ENCODE results near the gene CAND1. TPM values are rescaled to one million over a fixed set of nuclear protein-coding genes. Genes with fewer than 3 reads are reported as not detected.
A peak's percentile ranks its signal among the peaks of the same experiment; 100 is the strongest.
"Not testable (repeated sequence)": the region's sequence is repeated elsewhere in the genome, so short reads cannot be mapped to it uniquely, and the experiment has no call there.

The CAND1 gene
- polyA plus RNA-seq, 10 donors = 79.3 to 108 (median 94.6) TPM

DNA sequence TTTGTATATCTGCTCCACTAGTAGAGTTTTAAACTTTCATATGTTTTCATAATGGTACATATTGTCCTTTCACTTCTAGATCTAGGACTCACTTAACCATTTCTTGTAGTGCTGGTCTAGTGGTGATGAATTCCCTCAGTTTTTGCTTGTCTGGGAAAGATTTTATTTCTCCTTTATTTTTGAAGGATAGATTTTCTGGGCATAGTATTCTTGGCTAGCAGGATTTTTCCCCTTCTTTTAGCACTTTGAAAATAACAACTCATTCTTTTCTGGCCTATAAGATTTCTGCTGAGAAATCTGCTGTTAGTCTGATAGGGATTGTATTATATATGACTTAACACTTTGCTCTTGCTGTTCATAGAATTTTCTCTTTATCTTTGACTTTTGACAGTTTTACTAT is 69.3 kb downstream of the CAND1 start:
- DNase-seq = no peak

DNA sequence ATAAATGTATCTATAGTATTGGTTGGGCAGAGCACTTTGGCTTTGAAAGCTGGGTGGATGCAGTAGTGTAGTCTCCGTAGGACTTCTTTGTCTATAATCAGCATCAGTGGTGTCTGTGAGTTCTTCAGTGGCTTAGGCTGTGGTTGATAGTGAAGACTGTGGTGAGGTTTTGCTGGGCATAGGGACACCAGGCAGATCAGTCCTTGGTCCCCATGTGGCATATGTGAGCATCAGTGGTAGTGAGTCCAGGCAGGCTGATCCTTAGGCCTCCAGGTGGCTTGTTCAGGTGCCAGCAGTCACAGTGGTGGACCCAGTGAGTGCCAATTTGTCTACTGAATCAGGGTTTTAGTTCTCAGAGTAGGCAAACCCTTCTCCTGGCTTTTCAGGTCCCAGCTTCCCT is 70.4 kb downstream of the CAND1 start:
- DNase-seq = no peak

DNA sequence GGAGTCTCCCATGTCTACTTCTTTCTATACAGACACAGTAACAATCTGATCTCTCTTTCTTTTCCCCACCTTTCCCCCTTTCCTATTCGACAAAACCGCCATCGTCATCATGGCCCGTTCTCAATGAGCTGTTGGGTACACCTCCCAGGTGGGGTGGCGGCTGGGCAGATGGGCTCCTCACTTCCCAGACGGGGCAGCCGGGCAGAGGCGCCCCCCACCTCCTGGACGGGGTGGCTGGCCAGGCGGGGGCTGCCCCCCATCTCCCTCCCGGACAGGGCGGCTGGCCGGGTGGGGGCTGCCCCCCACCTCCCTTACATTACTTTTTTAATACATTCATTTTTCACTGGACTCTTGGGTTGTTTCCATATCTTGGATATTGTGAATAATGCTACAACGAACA is 71.9 kb downstream of the CAND1 start:
- DNase-seq = not testable (repeated sequence)

DNA sequence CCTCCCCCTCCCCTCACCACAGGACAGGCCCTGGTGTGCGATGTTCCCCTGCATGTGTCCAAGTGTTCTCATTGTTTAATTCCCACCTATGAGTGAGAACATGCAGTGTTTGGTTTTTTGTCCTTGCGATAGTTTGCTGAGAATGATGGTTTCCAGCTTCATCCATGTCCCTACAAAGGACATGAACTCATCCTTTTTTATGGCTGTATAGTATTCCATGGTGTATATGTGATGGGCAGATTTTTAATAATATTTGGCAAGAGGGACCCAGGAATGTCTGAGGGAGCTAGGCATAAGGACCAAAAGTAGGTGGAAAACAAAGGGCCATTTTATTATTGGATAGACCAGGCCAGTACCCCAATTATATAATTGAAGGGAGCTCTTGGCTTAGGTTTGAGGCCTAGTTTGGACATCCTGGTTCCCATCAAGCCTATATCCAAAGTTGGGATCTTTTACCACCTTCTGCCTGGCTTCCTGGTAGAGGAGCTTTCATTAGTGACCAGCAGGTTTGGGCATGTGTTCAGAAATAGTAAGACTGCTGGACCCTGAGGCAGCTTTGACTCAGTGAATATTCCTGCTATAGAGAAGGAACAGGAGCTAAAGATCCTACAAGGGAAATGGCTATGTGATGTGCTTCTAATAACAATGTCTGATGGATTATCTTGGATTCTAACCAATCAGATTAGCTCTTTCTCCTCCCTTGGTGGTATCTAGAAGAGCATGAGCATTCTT is 76.0 kb downstream of the CAND1 start:
- DNase-seq = no peak

DNA sequence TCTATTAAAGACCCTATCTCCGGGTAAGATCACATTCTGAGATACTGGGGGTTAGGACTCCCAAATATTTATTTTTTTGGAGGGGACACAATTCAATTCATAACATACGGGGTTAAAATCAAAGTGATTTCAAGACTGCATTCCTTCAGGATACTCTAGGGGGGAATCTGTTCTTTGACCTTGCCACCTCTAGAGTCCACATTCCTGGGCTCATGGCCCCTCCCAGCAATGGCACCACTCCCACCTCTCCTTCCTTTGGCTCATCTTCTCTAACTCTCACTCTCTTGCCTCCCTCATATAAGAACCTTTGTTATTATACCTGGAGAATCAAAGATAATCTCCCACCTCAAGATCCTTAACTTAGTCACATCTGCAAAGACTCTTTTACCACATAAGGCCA is 79.5 kb downstream of the CAND1 start:
- no peak for DNase-seq

DNA sequence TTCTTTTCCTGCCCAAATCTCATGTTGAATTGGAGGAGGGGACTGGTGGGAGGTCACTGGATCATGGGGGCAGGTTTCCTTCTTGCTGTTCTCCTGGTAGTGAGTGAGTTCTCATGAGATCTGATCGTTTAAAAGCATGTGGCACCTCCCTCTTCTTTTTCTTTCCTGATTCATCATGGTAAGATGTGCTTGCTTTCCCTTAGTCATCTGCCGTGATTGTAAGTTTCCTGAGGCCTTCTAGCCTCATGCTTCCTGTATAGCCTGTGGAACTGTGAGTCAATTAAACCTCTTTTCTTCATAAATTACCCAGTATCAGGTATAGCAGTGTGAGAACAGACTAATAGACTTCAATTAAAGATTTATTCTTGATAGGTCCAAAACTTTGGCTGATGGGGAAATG is 83.5 kb downstream of the CAND1 start:
- no peak for DNase-seq

DNA sequence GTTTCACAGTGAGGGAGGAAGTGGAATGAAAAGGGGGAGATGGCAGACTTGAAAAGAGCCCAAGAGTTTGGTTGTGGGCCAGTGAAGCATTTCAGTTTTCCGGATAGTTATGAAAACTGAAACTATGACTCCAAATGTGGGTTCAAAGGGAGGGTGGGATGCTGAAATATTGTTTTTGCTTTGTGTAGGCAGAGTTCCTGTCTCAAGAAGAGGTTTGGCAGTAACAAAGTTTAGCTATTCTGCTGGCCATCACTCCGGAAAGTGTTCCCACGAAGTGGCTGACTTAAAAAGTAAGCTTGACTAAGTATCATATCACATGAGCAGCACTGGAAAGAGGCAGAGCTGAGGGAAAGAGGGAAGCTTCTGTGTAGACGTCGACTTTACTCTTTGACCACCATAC is 85.2 kb downstream of the CAND1 start:
- peak in 2 of 3 donors; percentile 38 to 54 for DNase-seq

DNA sequence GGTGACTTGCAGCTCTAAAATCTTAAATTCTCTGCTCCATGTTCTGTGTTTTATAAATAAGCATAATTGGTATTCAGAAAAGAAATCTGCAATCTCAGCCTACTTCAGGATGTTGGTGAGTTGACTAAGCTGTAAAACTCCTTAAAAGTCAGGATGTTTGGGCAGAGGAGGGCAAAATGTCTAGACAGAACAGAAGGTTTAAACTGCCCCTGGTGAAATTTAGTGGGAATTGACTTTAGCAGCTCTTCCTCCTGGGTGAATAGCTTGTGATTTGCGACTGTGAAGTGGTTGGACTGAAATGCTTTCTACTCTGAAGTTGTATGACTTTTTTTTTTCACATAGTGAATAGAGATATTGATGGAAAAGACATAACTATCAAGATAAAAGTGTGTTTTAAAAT is 85.8 kb downstream of the CAND1 start:
- no peak for DNase-seq

DNA sequence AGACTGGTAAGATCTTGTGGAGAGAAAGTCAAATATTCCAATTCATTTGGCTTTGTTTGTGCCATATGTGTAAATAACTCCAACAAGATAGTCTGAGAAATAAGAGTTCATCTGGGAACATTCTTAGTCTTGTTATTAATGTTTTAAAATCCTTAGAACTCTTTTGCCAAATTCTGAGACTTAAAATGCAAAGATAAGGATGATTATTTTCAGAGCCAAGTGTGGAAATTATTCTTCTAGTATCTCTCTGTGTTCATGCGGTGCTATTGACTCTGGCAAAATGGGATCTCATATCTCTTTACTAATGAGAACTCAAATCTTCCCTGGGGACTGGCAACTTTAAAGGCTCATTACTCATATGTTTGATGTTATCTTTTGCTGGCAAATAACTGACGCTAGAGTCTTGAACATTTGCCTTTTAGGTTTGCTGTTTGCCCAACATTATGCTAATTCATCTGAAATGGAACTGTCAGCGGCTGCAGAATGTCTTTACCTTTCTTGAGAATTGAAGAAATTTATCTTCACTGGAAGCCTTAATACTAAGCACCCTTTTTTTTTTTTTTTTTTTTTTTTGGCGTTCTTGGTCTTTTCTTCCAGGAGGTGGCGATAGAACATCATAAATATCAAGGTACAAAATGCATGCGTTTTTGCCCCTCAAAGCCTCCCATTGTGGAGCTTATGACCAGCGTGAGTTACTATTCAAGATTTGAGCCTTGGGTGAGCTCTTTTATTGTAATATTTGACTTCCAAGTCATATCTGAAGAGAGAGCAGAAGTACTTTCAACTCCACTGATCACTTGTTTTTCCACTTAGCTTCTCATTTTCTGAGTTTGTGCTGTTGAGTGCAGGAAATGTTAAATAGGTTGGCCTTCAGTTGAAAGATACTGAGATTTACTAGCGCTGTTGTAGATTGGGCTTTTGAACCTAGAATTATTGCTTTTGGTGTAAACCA is 86.5 kb downstream of the CAND1 start:
- DNase-seq = peak; percentile 66 to 77 (median 68)

DNA sequence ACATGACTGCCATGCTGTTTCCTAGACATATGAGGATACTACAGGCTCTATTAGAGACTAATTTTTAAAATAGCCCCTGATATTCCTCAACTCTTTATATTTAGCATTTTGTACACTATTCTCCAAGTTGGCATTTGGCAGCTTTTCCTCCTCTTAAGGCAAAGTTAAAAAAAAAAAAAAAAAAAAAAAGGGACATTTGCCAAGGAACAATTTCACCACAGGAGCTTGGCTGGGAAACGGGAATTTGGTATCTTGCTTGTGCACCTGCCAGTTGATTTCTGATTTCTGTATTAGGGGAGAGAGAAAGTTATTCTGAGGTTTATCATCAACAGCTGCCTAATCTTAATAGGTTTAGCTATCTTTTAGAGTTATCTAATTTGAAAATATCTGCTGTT is 87.2 kb downstream of the CAND1 start:
- DNase-seq = no peak

DNA sequence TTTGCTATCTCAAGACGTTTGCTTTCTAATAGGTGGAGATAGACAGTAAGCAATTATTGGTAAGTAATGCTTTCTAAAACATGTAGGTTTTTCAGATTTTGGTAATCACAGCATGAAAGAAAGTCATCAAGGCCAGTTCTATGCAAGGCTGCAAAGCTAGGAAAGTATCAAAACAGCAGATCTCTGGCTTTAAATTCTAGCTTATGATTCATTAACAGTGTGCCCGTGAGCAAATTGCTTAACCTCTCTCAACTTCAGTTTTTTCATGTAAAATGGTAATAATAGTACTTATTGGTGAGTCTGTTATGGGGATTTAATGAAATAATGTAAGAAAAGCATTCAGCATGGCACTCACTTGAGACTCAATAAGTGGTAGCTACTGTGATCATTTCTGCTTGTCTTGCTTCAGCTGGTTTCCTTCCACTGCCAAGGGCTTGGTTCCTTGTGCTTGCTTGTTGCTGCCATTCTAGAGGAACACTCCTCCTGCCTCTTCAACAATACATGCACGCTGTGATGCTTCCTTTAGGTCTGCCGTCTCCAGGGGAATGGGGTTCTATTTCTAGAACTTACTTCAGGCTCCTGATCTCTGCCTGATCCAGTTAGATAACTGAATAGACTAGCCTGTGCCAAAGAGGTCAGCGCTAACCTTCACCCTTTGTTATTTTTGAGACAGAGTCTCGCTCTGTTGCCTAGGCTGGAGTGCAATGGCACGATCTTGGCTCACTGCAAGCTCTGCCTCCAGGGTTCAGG is 88.4 kb downstream of the CAND1 start:
- no peak for DNase-seq

DNA sequence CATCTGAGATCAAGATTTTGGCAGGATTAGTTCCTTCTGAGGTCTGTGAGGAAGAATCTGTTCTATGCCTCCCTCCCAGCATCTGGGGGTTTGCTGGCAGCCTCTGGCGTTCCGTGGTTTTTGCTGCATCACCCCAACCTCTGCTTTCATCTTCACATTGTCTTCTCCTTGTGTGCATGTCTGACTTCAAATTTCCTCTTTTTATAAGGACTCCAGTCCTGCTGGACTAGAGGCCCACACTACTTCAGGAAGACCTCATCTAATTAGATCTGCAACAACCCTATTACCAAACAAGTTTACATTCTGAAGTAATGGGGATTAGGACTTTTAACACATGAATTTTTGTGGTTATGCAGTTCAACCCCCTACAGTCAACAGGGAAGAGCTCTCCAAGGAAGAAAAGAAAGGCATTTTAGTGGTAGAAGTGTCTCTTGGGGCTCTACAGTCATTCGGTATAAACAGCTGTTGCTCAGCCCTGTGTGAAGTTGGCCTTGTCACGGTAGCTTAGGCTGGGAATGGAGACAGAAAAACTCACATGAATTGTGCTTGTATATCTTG is 89.7 kb downstream of the CAND1 start:
- DNase-seq = peak; percentile 33 to 91 (median 72)

DNA sequence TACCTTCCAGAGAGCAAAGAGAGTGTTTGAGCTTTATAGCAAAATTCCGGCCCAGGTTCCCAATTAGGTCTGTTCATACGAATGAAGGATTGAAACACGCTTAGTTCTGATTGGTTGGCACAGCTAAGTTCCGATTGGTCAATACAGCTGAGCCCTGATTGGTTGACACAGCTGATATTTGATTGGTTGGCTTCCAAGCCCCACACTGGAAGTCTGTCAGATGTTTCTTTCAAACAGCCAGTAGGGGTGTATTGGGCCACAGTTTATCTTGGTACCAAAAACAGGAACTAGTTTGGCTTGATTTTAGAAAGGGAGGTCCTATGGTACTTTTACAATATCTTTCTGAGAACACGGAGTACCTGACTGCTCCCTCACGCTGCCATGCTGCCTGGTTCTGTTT is 93.4 kb downstream of the CAND1 start:
- DNase-seq = no peak

DNA sequence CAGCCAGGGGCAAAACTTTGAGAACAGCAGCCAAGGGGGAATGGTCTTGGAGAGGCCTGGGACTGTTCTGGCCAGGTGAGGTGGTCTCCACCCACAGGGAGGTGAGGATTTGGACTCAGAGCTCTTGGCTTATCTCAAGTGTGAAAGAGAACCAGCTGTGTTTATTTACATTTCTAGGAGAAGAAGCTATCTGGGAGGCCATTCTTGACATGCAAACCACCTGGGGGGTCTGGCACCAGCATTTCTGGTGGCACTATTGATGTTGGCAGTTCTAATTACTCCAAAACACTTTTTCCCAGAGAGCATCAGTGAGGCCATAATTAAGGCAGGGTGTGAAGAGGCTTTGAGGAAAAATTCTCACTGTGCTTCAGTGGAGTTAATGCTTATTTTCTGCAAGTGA is 95.1 kb downstream of the CAND1 start:
- no peak for DNase-seq

DNA sequence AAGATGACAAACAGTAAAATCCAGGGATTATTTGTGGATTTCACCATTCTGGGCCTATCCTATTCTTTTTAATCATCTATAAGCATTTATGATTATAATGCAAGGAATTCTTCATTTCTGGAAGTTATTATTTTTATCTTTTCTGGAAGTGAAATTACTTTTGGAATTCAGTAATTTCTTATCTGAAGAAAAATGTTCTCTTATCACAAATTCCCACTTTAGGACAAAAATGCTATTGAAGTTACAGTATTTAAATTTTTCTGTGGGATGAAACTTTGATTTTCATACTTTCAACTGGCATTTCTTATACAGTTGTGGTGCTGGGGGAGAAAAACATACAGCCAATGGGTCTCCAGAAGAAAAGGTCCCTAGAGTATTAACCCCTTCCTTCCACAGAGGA is 96.0 kb downstream of the CAND1 start:
- no peak for DNase-seq

DNA sequence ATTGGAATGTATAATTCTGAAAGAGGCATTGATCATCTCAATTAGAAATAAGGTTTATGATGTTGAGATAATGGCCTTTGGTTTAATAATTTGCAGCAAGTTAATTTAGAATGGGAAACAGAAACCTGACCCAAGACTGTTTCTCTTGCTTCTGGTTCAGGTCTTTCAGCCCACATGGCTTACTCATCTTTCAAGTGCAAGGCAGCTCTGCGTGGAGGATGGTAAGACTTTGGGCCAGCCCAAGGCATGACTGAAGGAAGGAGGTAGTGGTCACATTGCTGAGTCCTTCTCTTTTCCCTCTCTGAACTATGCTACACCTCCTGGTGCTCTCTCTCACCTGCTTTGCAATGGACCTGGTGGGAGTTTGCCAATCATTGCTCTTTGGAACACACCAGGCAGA is 98.7 kb downstream of the CAND1 start:
- DNase-seq = no peak

Measured in muscle of back (tissue), 11 donors.